GM12801 (cell line): ENCODE measurements around the gene ZNF831.

Source experiments
- TF ChIP-seq, protein P1 (sequence below): IDR thresholded peaks from one replicate; pipeline ENCODE4 v1.5.1; 2011; ENCODE audit warnings: control low read depth; ENCODE audit not compliant: insufficient read length; ENCODE audit errors: extremely low read depth

ZNF831 gene

DNA sequence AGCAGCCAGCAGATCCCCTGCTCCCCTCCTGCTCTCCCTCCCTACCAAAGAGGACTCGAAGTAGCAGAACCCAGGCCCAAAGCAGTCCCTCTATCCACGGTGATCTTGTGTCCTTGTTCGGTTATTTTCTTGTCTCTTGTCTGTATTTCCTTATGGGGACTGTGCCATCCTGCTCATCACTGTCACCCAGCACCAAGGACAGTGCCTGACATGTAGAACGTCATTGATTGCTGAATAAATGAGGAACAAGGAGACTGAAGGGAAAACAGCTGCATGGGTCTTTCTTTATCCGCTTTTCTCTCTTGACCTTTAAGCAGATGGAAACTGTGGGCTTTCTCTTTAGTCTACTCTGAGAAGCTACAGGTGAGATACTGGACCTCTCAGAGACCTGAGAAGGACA lies 29.4 kb upstream of the ZNF831 start:
- TF ChIP-seq, protein P1, sequence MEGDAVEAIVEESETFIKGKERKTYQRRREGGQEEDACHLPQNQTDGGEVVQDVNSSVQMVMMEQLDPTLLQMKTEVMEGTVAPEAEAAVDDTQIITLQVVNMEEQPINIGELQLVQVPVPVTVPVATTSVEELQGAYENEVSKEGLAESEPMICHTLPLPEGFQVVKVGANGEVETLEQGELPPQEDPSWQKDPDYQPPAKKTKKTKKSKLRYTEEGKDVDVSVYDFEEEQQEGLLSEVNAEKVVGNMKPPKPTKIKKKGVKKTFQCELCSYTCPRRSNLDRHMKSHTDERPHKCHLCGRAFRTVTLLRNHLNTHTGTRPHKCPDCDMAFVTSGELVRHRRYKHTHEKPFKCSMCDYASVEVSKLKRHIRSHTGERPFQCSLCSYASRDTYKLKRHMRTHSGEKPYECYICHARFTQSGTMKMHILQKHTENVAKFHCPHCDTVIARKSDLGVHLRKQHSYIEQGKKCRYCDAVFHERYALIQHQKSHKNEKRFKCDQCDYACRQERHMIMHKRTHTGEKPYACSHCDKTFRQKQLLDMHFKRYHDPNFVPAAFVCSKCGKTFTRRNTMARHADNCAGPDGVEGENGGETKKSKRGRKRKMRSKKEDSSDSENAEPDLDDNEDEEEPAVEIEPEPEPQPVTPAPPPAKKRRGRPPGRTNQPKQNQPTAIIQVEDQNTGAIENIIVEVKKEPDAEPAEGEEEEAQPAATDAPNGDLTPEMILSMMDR = no peak

DNA sequence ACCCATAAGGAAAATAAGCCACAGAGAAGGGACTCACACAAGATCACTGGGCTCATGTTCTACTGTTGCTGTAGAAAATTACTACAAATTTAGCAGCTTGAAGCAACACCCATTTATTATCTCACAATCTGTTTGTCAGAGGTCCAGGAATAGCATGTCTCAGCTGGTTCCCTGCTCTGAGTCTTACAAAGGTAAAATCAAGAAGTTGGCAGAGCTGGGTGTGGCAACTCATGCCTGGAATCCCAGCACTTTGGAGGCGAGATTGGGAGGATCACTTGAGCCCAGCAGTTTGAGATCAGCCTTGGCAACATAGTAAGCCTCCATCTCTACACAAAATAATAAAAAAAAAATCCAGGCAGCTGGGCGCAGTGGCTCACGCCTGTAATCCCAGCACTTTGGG lies 28.5 kb upstream of the ZNF831 start:
- TF ChIP-seq, protein P1 = no peak

GRCh38 chr20:59136027-59136426 lies 27.6 kb upstream of the ZNF831 start:
- TF ChIP-seq, protein P1 = no peak

DNA sequence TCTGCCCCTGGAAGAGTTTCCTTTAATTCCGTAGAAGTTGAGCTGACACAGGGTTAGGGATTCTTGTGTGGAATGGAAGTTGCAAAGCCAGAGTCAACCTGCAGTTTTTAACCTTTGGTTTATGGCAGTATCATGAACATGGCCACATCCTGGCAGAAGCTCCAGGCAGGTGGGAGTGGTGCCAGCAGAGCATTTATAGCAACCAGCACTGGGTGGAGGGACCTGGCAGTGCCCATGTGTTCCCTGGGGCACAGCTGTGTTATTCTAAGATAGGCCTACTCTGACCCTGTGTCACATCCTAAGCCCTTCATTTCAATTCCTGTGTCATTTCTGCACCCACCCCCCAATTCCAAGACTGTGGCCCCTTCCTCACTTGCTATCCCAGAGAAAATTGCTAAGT lies 26.1 kb upstream of the ZNF831 start:
- TF ChIP-seq, protein P1 = no peak

- TF ChIP-seq, protein P1 = no peak
Measured at GRCh38 chr20:59138114-59138748, 25.4 kb upstream of the ZNF831 start.

DNA sequence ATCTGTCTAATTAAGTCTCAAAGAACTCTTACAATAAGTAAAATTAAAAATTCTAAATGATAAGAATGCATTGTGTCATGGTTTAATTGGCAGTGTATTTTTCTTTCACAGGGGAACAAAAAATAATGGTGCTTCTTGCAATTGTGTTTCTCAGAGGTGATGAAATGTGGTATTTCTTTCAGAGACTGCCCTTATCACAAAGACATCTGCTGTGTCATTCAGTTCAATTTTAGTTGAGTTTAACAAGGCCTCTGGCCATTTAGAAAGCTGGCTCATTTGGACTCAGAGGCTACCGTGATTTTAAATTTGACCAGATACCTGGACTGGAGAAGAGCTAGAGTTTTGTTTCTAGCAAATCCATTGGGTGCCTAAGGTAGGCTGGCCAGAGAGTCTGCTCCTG lies 23.6 kb upstream of the ZNF831 start:
- TF ChIP-seq, protein P1 = no peak

GRCh38 chr20:59141818-59142581 lies 21.6 kb upstream of the ZNF831 start:
- TF ChIP-seq, protein P1 = no peak
